ENCODE measurements around the gene SPANXN4. TPM values are rescaled to one million over a fixed set of nuclear protein-coding genes. Genes with fewer than 3 reads are reported as not detected.
A peak's percentile ranks its signal among the peaks of the same experiment; 100 is the strongest.

SPANXN4 gene
- total and polyA plus RNA-seq, 4 donors: not detected

- Histone ChIP-seq H3K36me3 (ENCODE audit: control insufficient read depth in 4 of 4, insufficient read depth in 3 of 4, low read depth in 1 of 4, low read length in 3 of 4) (no peaks in the 10 kb centered on the region), H3K27me3 (ENCODE audit: control insufficient read depth in 4 of 4, insufficient read depth in 4 of 4, low read length in 3 of 4) (no peaks in the 10 kb centered on the region), H3K4me1 (ENCODE audit: control insufficient read depth in 4 of 4, insufficient read depth in 4 of 4, low read length in 3 of 4) (peaks cover 0 to 8% (median 5%) of the 10 kb centered on the region in 4 donors), H3K4me3 (ENCODE audit: low read depth in 1 of 3, low read length in 3 of 3) (no peak overlapping the region), H3K9ac (ENCODE audit: low read depth in 1 of 2, low read length in 2 of 2) (no peak overlapping the region), H3K9me3 (ENCODE audit: control insufficient read depth in 4 of 4, low read length in 3 of 4) (no peaks in the 10 kb centered on the region), H3K27ac (ENCODE audit: low read depth in 1 of 2, low read length in 2 of 2) (no peak overlapping the region)
- peak in 1 of 2 donors; percentile 7 for TF ChIP-seq RAD21 (IDR thresholded peaks at IDR 0.05)
- TF ChIP-seq FOXA1 (IDR thresholded peaks at IDR 0.05): no peak
- TF ChIP-seq SP1 (IDR thresholded peaks at IDR 0.05): peak; percentile 20
- TF ChIP-seq ATF3 (IDR thresholded peaks at IDR 0.05): no peak
- TF ChIP-seq NR2F2 (IDR thresholded peaks at IDR 0.05): no peak
- peak; percentile 61 to 79 for TF ChIP-seq HNF4A (conservative IDR thresholded peaks at IDR 0.05)
- TF ChIP-seq JUND (IDR thresholded peaks at IDR 0.05): no peak
- TF ChIP-seq TAF1 (conservative IDR thresholded peaks at IDR 0.05): no peak
- peak; percentile 39 for TF ChIP-seq HNF4G (IDR thresholded peaks at IDR 0.05)
- no peak for TF ChIP-seq EGR1 (IDR thresholded peaks at IDR 0.05; ENCODE audit: low read depth in 2 of 2)
- TF ChIP-seq RXRA (IDR thresholded peaks at IDR 0.05): no peak
- TF ChIP-seq, protein P1, sequence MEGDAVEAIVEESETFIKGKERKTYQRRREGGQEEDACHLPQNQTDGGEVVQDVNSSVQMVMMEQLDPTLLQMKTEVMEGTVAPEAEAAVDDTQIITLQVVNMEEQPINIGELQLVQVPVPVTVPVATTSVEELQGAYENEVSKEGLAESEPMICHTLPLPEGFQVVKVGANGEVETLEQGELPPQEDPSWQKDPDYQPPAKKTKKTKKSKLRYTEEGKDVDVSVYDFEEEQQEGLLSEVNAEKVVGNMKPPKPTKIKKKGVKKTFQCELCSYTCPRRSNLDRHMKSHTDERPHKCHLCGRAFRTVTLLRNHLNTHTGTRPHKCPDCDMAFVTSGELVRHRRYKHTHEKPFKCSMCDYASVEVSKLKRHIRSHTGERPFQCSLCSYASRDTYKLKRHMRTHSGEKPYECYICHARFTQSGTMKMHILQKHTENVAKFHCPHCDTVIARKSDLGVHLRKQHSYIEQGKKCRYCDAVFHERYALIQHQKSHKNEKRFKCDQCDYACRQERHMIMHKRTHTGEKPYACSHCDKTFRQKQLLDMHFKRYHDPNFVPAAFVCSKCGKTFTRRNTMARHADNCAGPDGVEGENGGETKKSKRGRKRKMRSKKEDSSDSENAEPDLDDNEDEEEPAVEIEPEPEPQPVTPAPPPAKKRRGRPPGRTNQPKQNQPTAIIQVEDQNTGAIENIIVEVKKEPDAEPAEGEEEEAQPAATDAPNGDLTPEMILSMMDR (IDR thresholded peaks at IDR 0.05; ENCODE audit: low read depth, low read length, missing input control): no peak
- no peak for TF ChIP-seq MAX (IDR thresholded peaks at IDR 0.05)
- no peak for TF ChIP-seq FOXA2 (IDR thresholded peaks at IDR 0.05)
- TF ChIP-seq, protein P2, sequence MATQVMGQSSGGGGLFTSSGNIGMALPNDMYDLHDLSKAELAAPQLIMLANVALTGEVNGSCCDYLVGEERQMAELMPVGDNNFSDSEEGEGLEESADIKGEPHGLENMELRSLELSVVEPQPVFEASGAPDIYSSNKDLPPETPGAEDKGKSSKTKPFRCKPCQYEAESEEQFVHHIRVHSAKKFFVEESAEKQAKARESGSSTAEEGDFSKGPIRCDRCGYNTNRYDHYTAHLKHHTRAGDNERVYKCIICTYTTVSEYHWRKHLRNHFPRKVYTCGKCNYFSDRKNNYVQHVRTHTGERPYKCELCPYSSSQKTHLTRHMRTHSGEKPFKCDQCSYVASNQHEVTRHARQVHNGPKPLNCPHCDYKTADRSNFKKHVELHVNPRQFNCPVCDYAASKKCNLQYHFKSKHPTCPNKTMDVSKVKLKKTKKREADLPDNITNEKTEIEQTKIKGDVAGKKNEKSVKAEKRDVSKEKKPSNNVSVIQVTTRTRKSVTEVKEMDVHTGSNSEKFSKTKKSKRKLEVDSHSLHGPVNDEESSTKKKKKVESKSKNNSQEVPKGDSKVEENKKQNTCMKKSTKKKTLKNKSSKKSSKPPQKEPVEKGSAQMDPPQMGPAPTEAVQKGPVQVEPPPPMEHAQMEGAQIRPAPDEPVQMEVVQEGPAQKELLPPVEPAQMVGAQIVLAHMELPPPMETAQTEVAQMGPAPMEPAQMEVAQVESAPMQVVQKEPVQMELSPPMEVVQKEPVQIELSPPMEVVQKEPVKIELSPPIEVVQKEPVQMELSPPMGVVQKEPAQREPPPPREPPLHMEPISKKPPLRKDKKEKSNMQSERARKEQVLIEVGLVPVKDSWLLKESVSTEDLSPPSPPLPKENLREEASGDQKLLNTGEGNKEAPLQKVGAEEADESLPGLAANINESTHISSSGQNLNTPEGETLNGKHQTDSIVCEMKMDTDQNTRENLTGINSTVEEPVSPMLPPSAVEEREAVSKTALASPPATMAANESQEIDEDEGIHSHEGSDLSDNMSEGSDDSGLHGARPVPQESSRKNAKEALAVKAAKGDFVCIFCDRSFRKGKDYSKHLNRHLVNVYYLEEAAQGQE (IDR thresholded peaks at IDR 0.05): no peak
- TF ChIP-seq YY1 (IDR thresholded peaks at IDR 0.05): no peak
- TF ChIP-seq, protein P3, sequence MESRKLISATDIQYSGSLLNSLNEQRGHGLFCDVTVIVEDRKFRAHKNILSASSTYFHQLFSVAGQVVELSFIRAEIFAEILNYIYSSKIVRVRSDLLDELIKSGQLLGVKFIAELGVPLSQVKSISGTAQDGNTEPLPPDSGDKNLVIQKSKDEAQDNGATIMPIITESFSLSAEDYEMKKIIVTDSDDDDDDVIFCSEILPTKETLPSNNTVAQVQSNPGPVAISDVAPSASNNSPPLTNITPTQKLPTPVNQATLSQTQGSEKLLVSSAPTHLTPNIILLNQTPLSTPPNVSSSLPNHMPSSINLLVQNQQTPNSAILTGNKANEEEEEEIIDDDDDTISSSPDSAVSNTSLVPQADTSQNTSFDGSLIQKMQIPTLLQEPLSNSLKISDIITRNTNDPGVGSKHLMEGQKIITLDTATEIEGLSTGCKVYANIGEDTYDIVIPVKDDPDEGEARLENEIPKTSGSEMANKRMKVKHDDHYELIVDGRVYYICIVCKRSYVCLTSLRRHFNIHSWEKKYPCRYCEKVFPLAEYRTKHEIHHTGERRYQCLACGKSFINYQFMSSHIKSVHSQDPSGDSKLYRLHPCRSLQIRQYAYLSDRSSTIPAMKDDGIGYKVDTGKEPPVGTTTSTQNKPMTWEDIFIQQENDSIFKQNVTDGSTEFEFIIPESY (IDR thresholded peaks at IDR 0.05): no peak
- no peak for TF ChIP-seq GABPA (IDR thresholded peaks at IDR 0.05 in 1 of 2, conservative IDR thresholded peaks at IDR 0.05 in 1 of 2)
- DNase-seq (ENCODE audit: low spot score): no peak
- WGBS: 41% methylated on average over 6 of the region's 6 CpGs
Observed at GRCh38 chrX:142999199-142999701, 26.5 kb upstream of the SPANXN4 start.
